Kidney tubule cell (primary cell): ENCODE data around the gene PRKCQ.

Experiments used
- DNase-seq: peaks from one replicate; pipeline ENCODE4 v3.0.0-alpha.2; 2018; ENCODE audit warnings: low spot score

PRKCQ gene

DNA sequence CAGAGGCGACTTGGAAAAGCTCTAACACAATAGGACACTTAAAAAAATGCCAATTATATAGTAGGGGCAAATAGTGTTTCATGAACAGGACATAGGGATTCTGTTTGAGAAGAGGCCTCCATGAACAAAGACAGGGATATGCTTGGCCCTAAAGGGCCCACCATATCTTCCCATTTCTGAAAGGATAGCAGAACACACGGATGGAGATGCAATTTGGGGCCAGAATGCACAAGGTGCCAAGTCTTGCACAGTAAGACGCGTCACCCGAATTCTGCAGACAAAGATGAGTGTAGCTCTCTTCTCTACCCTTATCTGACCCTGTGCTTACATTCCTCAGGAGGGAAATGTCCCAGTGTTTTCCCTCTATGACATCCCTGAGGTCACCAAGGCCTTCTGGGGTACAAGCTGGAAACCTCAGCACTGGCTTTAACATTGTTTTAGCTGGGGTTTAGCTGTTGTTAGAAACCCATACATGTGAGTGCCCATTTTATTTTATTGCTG is 12.8 kb downstream of the PRKCQ start:
- no peak for DNase-seq

DNA sequence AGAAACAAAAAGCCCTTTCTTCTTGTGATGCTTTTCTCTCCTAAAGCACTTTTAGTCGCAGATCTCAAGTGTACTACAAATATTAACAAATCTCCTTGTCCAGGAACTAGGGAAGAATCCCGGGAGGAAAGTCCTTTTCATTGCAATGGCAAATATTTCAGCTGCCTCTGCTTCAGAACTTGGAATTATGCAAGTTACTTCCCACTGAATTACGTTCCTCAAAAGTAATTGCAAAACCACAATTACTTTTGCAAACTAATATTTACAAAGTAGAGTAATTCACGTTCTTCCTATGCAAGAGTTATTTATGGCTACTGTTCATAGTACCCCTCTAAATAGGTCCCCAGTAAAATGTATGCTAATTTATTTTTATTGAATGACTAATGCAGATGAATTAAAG is 14.5 kb downstream of the PRKCQ start:
- DNase-seq, result no peak

- DNase-seq, result no peak
Measured at GRCh38 chr10:6564367-6564766, 15.7 kb downstream of the PRKCQ start.

- DNase-seq, result no peak
Measured at GRCh38 chr10:6563731-6564130, 16.3 kb downstream of the PRKCQ start.

GRCh38 chr10:6563075-6563474 is 17.0 kb downstream of the PRKCQ start:
- no peak for DNase-seq

DNA sequence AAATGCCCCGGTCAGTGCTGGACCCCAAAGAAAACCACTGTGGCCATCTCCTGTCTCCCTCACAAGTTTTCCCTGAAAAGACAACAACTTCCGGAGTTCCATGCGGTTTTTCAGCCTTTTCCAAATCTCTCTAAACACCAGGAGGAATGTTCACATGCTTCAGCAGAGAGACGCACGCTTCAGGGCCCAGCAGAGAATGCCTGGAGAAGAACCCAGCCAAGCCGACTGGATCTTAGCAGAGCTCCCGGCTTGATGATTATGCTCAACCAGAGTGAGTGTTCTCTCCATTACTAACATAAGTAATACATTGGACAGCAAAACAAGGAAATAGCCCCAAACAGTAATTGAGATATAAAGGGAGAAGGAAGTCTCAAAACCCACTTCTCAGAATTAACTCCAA is 17.9 kb downstream of the PRKCQ start:
- DNase-seq, result peak; percentile 58

GRCh38 chr10:6561552-6561951 is 18.5 kb downstream of the PRKCQ start:
- no peak for DNase-seq

DNA sequence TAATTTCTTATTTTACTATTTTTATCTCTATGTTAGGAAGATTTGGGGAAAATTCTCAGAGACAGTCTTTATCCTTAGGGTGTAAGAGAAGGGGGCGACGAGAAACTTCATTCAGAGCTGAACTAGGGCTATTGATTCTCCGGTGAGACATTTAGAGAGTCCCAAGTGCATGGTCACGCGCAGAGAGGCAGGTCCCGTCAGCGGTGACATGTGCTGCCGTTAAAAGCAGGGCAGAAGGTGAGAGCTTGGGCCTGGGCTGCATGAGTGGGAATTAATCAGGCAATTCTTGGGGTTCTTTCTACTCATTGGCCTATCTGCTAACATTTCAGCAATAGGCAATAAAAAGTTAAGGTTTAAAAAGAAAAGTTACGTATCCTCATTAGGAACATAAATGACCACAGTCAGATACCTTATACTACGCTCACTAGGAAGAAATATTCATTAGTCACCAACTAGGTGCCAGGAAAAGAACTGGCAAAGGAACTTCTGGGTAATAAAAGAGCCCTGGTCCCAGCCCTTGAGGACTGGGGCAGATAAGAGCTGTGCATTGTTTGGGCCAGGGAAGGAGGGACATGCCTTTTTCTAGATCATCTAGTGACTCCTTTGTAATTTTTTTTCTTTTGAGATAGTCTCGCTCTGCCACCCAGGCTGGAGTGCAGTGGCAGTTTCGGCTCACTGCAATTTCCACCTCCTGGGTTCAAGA is 21.2 kb downstream of the PRKCQ start:
- DNase-seq, result peak; percentile 61

GRCh38 chr10:6558272-6558671 is 21.8 kb downstream of the PRKCQ start:
- DNase-seq, result no peak

DNA sequence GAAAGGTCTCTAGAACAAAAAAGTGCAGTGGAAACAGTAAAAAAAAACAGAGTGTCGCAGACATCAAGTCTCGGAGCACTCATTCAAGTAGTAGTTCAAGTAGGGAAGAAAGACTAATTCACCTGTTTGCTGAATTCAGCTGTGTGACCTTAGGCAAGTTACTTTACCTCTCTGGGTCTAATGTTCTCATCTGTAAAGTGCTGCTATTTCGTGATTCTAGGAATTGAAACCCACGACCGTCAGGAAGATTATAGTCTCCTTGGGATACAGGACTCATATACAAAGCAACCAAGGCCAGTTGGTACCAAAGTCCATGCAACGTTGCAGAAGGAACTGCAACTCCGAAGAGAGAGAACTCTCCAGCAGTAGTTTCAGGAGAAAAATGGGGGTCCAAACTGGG is 26.1 kb downstream of the PRKCQ start:
- DNase-seq, result no peak

- no peak for DNase-seq
Measured at GRCh38 chr10:6543431-6544005, 36.6 kb downstream of the PRKCQ start.

DNA sequence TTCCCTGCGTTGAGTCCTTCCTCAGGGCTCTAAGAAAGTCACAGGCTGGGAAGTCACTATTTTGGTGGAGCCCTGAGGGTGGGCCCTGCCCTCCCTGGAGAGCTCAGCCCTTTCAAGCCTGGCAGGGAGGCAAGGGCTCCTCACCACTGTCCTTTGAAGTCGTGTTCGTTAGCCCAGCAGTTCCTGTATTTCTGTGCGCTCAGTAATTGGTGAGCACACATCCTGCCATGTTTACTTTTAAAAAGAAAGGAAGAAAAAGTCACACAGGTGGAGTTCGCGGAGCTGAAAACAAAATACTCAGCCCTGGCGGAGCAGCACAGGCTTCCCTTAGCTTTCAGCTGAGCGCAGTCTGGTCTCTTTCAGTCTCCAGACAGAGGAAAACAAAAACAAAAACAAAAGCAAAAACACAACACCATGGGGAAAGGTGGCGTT is 37.1 kb downstream of the PRKCQ start:
- no peak for DNase-seq

GRCh38 chr10:6539833-6540232 is 40.2 kb downstream of the PRKCQ start:
- no peak for DNase-seq

GRCh38 chr10:6537770-6538169 is 42.3 kb downstream of the PRKCQ start:
- DNase-seq, result no peak

DNA sequence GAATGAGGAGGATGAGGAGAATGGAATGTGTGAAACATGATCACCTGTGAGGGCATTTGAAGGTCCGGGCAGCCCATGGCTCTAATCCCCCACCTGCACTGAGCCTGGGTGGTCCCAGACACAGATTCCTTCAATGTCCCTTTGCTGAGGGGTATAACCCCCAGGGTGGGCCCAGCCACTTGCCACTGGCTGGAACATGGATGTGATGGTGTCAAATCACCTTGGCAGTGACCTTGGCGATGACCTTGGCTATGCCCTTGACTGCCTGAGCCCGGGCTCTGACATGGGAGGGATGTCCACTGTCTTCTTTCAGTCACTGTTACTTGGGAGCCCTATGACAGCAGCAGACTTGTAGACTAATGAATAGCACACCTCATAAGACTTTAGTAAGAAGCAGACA is 44.0 kb downstream of the PRKCQ start:
- DNase-seq, result no peak

DNA sequence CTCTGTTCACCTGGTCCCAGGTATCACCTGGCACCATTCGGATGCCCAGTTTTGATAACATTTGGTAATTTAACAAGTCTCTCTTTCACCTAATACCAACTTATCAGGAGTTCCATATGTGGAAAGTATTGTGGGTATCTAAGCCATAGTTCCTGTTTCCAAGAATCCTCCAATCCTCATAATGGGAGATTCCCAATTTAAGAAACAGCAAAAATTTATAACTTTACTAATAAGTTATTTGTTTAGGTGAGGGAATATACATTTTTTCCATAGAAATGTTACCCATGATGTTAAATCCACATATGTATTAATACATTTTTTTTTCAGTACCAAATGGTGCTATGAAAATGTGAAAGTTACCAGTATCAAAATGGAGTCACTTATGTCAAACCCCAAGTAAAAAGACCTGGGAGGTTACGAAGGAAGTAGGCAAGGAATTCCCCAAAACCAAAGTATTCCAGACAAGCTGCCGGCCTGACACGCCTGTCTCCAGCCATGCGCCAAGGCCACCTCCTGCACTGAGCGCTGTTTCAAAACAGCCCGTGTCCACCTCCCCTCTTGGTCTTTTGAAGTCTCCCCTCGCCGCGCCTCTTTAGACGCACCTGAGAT is 44.8 kb downstream of the PRKCQ start:
- DNase-seq, result no peak

DNA sequence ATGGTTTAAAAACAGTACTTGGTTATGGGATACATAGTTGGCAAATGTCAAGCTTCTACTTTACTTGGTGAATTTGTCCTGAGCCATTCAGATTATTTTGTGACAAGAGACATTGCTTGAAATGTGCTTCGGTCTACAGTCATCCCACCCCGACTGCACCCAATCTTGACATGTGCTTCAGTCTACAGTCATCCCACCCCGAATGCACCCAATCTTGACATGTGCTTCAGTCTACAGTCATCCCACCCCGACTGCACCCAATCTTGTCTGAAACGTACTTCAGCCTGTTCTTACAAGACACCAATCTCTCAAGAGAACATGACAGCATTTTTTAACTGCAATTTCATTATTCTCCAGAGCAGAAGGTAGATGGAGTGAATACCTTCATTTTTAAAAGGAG is 47.8 kb downstream of the PRKCQ start:
- no peak for DNase-seq

- DNase-seq, result no peak
Measured at GRCh38 chr10:6530966-6531365, 49.1 kb downstream of the PRKCQ start.

DNA sequence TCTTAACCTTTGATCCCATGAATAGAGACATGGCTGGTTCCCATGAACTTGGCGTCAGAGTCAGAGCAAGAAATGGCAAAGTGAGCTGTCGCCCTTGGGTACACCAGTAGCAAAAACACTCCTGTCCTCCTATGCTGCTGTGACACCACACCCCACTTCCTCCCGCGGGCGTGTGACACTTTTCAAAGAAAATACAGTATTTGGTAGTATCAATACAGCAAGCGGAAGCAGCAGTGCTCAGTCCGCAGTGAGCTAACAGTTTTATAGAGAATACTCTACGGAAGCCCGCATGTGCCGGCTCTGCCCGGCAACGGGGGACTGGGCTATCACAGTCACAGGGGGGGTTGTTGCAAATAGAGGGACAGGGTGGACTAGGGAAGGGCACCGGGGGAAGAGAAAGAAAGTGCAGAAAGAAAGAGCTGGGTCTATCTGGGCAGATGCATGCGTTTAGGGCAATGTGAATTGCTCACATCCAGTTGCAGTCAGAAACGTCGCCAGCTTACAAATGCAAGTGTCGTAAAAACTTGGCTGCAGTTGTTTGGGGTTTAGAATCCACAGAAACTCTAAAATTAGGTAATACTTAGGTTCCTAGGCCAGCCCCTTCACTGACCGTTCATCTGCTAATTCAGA is 49.8 kb downstream of the PRKCQ start:
- no peak for DNase-seq

GRCh38 chr10:6528198-6528950 is 51.7 kb downstream of the PRKCQ start:
- no peak for DNase-seq

- DNase-seq, result no peak
Measured at GRCh38 chr10:6525599-6526165, 54.4 kb downstream of the PRKCQ start.

DNA sequence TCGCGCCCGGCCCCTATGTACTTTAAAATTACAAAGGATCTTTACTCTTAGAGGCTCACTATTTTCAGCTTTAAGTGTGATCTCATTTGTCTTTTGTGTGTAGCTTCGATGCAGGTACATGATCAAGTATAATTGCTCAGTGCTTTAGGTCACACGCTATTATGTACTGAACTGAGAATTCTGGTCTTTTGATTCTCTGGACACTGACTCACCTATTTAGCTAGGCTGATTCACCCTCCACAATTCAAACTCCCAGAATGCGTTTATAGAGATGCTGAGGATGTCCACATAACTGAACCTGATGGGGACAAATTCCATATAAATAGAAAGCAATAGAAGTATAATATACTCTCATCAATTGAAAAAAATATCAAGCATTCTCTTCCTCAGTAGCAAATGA is 57.8 kb downstream of the PRKCQ start:
- DNase-seq, result peak; percentile 53
